K562 (cell line): ENCODE measurements around the gene VIP.

ENCODE experiments used
- MTA2 ChIP-seq: fragments of 450-650 bp; IDR thresholded peaks from 2 replicates; pipeline ENCODE4 v1.6.1; 2016; ENCODE audit warnings: low read depth
- POLR2AphosphoS5 ChIP-seq: IDR thresholded peaks from 2 replicates; pipeline ENCODE4 v1.6.1; 2011; ENCODE audit warnings: mild to moderate bottlenecking, low read depth, low read length, moderate library complexity; ENCODE audit not compliant: control insufficient read depth, insufficient read depth
- PYGO2 ChIP-seq: fragments of 450-650 bp; IDR thresholded peaks from 2 replicates; pipeline ENCODE4 v1.6.1; 2016; ENCODE audit warnings: mild to moderate bottlenecking, missing genetic modification characterization, moderate library complexity, missing compliant biosample characterization
- ZBTB7A ChIP-seq: IDR thresholded peaks from 2 replicates; pipeline ENCODE4 v1.6.1; 2011; ENCODE audit warnings: low read depth, mild to moderate bottlenecking, low read length, moderate library complexity, borderline replicate concordance; ENCODE audit not compliant: control insufficient read depth
- TF ChIP-seq, protein P1 (sequence below): sonication (generic); formaldehyde crosslinking; IDR thresholded peaks from 2 replicates; pipeline ENCODE4 v1.8.1; 2023; ENCODE audit warnings: mild to moderate bottlenecking, missing genetic modification reagents
- TF ChIP-seq, protein P2 (sequence below): fragments of 250-450 bp; sonication (Bioruptor Pico); IDR thresholded peaks from 2 replicates; pipeline ENCODE4 v1.5.0; 2021; ENCODE audit warnings: mild to moderate bottlenecking, borderline replicate concordance

DNA sequence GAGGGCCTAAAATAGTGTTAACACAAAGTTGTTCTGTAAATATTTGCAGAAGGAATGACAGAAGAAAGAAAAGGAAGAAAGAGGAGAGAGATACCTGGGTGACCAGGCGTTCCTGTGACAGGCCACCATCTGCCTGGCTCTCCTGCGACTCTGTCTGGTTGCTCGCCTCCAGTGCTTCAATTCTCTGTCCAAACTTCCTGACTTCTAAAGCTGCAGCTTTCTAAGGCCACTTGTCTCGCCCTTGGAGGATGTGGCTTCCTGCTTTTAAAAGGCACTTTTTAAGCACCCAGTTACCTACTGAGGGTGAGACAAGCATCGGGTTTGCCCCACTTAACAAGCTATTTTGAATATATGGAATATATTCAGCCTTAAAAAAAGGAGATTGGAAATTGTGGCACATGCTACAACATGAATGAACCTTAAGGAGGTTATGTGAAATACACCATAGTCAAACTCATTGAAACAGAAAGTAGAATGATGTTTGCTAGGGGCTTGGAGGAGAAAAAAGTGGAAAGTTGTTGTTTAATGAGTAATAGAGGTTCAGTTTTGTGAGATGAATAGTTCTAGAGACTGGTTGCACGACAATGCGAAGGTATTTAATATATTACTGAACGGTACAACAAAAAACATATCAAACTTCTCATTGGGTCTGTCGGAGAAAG lies 32.8 kb downstream of the VIP start:
- TF ChIP-seq, protein P1, sequence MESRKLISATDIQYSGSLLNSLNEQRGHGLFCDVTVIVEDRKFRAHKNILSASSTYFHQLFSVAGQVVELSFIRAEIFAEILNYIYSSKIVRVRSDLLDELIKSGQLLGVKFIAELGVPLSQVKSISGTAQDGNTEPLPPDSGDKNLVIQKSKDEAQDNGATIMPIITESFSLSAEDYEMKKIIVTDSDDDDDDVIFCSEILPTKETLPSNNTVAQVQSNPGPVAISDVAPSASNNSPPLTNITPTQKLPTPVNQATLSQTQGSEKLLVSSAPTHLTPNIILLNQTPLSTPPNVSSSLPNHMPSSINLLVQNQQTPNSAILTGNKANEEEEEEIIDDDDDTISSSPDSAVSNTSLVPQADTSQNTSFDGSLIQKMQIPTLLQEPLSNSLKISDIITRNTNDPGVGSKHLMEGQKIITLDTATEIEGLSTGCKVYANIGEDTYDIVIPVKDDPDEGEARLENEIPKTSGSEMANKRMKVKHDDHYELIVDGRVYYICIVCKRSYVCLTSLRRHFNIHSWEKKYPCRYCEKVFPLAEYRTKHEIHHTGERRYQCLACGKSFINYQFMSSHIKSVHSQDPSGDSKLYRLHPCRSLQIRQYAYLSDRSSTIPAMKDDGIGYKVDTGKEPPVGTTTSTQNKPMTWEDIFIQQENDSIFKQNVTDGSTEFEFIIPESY = no peak
- TF ChIP-seq PYGO2 (no peak), POLR2AphosphoS5 (no peak), ZBTB7A (no peak), MTA2 (no peak)
- TF ChIP-seq, protein P2, sequence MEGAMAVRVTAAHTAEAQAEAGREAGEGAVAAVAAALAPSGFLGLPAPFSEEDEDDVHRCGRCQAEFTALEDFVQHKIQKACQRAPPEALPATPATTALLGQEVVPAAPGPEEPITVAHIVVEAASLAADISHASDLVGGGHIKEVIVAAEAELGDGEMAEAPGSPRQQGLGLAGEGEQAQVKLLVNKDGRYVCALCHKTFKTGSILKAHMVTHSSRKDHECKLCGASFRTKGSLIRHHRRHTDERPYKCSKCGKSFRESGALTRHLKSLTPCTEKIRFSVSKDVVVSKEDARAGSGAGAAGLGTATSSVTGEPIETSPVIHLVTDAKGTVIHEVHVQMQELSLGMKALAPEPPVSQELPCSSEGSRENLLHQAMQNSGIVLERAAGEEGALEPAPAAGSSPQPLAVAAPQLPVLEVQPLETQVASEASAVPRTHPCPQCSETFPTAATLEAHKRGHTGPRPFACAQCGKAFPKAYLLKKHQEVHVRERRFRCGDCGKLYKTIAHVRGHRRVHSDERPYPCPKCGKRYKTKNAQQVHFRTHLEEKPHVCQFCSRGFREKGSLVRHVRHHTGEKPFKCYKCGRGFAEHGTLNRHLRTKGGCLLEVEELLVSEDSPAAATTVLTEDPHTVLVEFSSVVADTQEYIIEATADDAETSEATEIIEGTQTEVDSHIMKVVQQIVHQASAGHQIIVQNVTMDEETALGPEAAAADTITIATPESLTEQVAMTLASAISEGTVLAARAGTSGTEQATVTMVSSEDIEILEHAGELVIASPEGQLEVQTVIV (CRISPR knock-in tag) = no peak
